ENCODE data around the gene KIAA0586.
"Not testable (repeated sequence)": the region's sequence is repeated elsewhere in the genome, so short reads cannot be mapped to it uniquely, and the experiment has no call there.

KIAA0586 gene

DNA sequence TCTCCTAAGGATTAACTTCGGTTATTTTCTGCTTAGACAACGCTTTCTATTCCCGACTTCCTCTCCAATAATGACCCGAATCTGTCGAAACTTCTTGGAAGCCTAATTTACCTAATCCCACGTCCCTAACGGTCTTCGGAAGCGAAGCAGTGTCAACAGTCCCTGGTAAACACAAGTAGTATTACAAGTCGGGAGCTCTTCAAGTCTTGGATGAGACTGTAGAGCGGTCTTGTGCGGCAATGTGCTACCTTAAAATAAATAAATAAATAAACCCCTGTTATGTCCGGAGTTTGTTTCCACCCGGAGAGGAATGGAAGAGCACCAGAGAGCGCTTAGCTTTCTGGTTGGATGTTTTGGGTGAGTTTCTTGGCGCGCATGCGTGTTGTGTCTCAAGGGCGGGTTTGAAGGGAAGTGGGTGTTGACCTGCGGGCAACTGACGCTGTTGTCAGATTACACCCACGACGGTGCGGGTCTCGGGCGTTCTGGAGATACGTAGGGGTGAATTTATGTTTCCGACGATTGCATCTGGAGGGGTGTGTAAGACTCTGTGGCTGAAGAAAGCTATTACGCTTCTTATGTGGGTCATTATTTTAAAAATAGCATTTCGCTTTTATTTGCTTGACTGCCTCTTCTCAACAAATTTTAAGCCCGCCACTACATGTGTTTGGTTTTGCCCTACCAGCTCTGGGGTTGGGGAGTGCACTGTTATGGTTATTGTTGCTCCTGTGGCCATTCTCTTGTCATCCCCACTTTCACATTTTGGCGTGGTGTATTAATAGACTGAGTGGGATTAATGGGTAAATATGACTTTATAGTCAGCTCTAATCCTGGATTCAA is at the start of gene KIAA0586, which contains the start of gene TIMM9:
TSS of gene KIAA0586 (plus strand) at position 439 of the 837 bp plus-strand sequence. CDS start 546 bp downstream, outside the sequence.
TSS of gene TIMM9 (minus strand) at position 251 of the 837 bp plus-strand sequence. CDS start 15,586 bp downstream, outside the sequence.
- peak; percentile 96 for DNase-seq (ENCODE audit: low spot score)

GRCh38 chr14:58390830-58391229 is 36.7 kb upstream of the KIAA0586 start:
- no peak for DNase-seq (ENCODE audit: low spot score)

DNA sequence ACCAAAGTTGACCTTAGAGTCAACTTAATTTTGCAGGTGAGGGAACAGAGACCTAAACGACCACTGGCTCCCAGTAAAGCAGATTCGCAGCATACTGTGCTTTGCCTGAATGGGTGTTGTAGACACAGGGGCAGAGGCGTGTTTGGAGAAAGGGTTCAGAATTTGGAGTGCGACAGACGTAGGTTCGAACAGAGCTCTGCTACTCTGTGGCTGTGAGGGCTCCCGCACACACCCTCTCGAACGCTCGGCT is 32.0 kb upstream of the KIAA0586 start:
- no peak for DNase-seq (ENCODE audit: low spot score)

- DNase-seq (ENCODE audit: low spot score), result peak; percentile 95
These were observed 31.4 kb upstream of the KIAA0586 start, which contains the start of gene TOMM20L for GRCh38 chr14:58395812-58396788. TSS of gene TOMM20L (plus strand) at chr14:58395930. CDS start at chr14:58395958, 28 bp downstream.

DNA sequence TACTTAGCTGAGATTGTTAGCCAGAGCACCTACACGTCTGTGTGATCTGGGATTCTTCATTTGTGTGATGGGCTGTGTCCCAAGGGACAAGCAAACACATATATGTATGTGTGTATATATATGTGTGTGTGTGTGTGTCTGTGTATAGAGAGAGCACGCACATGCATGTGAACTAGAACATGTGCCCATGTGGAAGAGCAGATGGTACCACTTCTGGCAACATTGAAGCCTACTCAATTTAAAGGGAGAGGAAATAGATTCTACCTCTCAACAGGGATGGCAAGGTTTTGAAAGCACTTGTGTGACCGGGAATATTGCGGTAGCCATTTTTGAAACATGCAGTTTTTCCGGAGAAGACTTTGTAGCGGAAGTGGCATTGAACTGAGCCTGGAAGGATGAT is 30.4 kb upstream of the KIAA0586 start:
- DNase-seq (ENCODE audit: low spot score), result no peak

- DNase-seq (ENCODE audit: low spot score), result no peak
These were observed 29.0 kb upstream of the KIAA0586 start for GRCh38 chr14:58398495-58398894.

GRCh38 chr14:58398895-58399294 is 28.6 kb upstream of the KIAA0586 start:
- no peak for DNase-seq (ENCODE audit: low spot score)

DNA sequence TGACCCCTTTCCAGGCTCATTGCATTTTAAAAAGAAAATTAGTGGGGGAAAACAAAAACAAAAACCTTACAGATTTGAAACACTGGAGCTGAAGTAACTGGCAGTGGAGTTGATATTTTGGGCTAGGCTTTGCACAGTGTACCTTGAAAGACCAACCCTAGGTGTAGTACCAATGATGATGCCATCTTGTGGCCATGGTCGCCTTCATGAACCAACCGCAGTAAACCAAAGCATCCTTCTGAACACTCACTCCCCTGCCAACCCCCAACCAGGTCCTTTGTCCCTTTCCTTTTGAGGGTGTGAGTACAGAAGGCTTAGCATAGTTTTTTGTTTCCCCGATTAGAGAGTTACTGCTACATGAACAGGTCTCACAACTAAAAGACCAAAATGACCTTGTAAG is 25.9 kb upstream of the KIAA0586 start:
- DNase-seq (ENCODE audit: low spot score), result no peak

DNA sequence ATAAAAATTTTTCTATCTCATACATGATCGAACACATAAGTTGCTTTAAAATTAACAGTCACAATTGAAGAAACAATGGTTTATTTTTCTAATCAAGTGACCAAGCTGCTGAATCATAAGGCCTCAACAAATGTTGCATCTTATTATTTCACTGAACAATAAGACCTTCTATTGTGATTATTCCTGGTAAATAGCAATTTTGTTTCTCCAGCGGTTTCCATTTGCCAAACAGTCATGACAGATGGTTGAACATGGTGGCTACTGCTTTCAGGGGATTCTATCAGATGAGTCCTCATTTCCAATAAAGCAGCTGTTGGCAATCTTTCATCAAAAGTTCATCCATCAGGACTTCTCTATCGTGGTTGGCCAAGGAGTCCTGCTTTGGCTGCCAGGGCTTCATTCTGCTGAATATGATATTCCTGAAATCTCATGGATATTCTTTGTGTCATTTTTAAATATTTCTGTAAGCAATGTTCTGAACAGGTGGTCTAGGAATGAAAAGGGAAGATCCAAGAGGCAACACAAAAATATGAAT is 18.8 kb upstream of the KIAA0586 start:
- no peak for DNase-seq (ENCODE audit: low spot score)

DNA sequence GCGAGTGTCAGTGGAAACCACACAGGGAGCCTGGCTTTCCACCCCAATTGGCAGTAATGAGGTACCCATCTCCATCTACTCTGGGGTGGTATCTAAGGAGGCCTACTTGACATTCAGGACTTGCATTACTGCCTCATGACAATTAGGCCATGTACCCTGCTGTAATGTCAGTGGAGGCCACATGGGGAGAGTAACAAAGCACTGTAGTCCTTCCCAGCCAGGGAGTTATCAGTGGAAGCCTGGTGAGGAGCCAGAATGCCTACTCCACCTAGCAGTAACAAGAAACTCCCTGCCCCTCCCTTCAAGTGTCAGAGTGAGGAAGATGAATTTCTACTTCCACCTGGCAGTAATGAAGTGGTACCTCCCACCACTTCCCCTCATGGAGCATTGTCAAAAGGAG is 12.7 kb upstream of the KIAA0586 start:
- no peak for DNase-seq (ENCODE audit: low spot score)

DNA sequence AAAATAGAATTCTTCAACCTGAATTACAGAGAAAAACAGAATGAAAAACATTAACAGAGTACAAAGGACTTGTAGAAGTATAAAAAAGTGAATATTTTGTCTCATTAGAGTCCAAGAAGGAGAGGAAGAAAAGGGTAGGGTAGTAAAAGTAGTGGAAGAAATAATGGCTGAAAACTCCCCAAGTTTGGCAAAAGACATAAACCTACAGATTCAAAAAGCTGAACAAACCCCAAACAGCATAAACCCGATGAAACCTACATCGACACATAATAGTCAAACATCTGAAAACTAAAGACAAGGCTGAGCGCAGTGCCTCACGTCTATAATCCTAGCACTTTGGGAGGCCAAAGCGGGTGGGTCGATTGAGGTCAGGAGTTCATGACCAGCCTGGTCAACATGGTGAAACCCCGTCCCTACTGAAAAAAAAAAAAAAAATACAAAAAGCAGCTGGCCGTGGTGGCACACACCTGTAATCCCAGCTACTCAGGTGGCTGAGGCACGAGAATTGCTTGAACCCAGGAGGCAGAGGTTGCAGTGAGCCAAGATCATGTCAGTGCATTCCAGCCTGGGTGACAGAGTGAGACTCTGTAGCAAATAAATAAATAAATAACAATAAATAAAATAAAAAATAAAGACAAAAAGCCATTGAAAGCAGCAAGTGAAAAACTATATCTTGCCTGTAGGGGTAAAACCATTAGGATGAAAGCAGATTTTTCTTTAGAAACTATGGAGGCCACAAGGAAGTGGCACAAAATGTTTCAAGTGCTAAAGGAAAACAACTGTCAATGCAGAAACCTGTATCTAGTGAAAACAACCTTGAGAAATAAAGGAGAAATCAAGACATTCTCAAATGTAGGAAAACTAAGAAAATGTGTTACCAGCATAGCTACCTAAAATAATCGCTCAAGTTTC is 11.6 kb upstream of the KIAA0586 start:
- no peak for DNase-seq (ENCODE audit: low spot score)

DNA sequence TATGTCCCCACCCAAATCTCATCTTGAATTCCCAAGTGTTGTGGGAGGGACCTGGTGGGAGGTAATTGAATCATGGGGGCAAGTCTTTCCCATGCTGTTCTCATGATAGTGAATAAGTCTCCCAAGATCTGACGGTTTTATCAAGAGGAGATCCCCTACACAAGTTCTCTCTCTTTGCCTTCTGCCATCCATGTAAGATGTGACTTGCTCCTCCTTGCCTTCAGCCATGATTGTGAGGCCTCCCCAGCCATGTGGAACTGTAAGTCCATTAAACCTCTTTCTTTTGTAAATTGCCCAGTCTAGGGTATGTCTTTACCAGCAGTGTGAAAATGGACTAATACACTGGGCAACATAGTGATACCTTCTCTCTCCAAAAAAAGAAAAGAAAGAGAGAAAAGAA is 10.6 kb upstream of the KIAA0586 start:
- not testable (repeated sequence) for DNase-seq (ENCODE audit: low spot score)

GRCh38 chr14:58426670-58427280 is 744 bp upstream of the KIAA0586 start:
- DNase-seq (ENCODE audit: low spot score), result peak; percentile 76

DNA sequence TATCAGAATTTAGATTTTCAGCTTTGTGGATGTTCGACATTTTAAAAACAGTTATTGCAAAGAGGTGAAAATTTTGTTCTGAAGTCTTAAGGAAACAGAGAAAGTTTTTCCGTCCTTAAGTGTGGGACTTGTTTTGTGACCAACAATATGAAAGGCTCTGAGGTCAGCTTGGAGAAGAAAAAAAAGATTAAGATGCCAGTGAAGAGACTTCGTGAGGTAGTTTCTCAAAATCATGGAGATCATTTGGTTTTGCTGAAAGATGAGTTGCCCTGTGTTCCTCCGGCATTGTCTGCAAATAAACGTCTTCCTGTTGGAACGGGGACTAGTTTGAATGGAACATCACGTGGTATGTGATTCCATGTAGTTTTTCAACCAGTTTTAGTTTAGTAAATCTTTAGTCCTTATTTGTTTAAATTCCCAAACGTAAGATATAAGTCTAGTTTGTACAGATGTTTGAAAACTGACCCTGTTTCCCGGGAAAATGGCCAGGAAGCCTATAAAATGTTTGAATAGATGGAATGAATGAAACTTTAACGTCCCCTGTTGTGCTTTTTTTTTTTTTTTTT is 682 bp downstream of the KIAA0586 start:
- peak; percentile 42 for DNase-seq (ENCODE audit: low spot score)

DNA sequence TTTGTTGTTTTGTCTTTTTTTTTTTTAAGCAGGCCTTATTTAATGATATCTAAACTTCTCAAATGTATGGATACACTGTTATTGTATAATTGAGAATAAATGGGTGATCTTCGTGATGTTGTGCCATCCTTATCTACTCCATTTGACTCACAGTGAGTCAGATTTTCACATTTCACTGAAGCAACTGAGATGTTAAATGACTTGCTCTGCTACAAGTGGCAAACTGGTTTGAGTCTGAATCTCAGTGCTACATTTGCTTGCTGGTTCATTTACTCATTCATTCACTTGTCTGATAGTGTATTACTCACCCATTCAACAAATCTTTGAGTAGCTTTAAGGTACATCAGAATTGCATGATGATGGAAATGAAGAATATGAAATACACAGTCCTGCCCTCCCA is 2.6 kb downstream of the KIAA0586 start:
- peak; percentile 9 for DNase-seq (ENCODE audit: low spot score)

DNA sequence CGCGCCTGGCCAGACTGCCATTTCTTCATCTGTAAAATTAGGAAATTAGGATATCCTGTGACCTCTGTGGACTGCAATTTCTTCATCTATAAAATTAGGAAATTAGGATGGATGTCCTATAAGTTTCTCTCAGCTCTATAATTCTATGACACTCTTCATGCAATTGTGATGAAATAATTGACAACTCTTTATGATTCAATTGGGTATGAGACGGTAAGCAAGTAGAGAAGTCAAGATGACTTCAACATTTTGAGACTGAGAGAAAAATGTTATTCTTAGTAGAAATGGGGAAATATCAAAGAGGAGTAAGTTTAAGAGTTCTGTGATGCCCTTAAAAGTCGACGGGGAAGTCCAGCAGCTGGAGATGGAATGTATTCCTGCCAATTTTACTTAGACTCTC is 12.0 kb downstream of the KIAA0586 start:
- DNase-seq (ENCODE audit: low spot score), result no peak

DNA sequence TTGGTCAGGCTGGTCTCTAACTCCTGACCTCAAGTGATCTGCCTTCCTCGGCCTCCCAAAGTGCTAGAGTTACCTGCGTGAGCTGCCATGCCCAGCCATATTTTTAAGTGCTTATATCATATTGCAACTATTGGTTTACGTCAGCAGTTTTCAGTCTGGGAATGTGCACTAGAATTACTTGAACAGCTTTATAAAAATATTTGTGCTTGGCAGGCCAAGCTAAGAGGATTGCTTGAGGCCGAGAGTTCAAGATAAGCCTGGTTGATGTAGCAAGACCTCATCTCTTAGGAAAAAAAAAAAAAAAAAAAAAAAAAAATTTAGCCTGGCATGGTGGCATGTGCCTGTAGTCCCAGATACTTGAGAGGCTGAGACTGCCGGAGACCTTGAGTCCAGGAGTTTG is 17.1 kb downstream of the KIAA0586 start:
- DNase-seq (ENCODE audit: low spot score), result no peak

GRCh38 chr14:58455593-58456265 is 28.2 kb downstream of the KIAA0586 start:
- no peak for DNase-seq (ENCODE audit: low spot score)

- no peak for DNase-seq (ENCODE audit: low spot score)
These were observed 33.3 kb downstream of the KIAA0586 start for GRCh38 chr14:58460772-58461171.

DNA sequence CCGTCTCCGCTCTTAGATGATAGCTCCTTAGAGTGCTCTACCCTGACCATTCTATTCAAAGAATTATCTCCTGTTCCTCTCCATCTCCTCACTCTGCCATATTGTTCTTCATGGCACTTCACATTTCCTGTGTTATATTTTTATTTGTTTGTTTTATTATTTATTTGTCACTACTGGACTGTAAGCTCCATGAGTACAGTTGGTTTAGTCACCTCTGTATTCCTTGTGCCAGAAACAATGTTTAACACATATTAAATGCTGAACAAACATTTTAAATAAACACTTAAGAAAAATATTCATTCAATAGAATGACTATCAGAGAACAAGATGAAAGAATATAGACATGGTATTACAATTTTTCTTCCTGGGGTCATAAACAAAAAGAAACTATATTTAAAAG is 35.6 kb downstream of the KIAA0586 start:
- no peak for DNase-seq (ENCODE audit: low spot score)

All from GM03348 (cell line).